Measurements from ENCODE around the gene ALX3. TPM values are rescaled to one million over a fixed set of nuclear protein-coding genes. Genes with fewer than 3 reads are reported as not detected.

ALX3 gene
- not detected for total RNA-seq
- polyA plus RNA-seq = under 1 TPM in 1 of 2 donors, not detected in 1; 0.04 TPM
- long read RNA-seq, donor 1 = 0 reads
- long read RNA-seq, donor 2 = 0 reads
- long read RNA-seq, donor 3 = 0 reads

DNA sequence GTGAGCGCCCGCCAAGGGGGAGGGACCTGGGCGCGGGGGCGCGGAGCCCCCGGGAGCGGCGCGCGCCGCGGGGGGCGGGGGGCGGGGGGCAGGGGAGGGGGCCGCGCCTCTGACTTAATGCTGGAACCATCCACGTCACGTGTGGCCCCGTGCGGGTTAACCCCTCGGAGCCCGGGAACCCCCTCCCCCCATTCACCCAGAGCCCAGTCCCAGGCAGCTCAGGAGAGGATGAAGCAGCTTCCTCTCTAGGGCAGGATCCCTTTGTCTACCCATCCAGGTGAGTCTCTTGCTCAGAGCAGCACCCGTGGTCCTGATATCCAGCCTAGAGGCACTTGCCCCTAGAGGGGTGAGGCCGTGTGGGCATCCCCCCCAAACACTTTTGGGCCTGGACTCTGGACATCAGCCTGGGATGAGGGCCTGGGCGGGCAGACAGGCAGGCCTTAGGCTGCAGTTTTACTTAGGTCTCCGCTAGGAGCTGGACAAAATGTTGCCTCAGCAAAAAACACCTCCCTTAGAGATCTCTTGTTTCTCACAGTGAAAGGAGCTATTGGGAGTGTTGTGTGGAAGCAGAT is at the start of gene ALX3:
Gene ALX3 (minus strand): TSS at position 2 of the 572 bp plus-strand sequence. CDS start 60 bp downstream, outside the sequence.
- Histone ChIP-seq H3K9me3 (no peaks in the 10 kb centered on the region), H3K27me3 (peaks cover 35 to 90% (median 77%) of the 10 kb centered on the region in 7 donors), H3K27ac (no peak within 1 kb of the TSS), H3K4me3 (peak within 1 kb of the TSS in 9 of 10 donors; percentile 3 to 42 (median 29)), H3K36me3 (no peaks in the 10 kb centered on the region), H3K4me1 (peaks cover 0 to 33% (median 27%) of the 10 kb centered on the region in 9 donors)
- no peak for DNase-seq
- no peak for ATAC-seq
- intact Hi-C loops (cut with DNase I) = no loop called here
- TF ChIP-seq, protein P1, sequence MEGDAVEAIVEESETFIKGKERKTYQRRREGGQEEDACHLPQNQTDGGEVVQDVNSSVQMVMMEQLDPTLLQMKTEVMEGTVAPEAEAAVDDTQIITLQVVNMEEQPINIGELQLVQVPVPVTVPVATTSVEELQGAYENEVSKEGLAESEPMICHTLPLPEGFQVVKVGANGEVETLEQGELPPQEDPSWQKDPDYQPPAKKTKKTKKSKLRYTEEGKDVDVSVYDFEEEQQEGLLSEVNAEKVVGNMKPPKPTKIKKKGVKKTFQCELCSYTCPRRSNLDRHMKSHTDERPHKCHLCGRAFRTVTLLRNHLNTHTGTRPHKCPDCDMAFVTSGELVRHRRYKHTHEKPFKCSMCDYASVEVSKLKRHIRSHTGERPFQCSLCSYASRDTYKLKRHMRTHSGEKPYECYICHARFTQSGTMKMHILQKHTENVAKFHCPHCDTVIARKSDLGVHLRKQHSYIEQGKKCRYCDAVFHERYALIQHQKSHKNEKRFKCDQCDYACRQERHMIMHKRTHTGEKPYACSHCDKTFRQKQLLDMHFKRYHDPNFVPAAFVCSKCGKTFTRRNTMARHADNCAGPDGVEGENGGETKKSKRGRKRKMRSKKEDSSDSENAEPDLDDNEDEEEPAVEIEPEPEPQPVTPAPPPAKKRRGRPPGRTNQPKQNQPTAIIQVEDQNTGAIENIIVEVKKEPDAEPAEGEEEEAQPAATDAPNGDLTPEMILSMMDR (IDR thresholded peaks at IDR 0.05) = no peak
- 12 to 21% methylated on average over 12 to 27 of the region's 27 CpGs for WGBS, 2 donors

DNA sequence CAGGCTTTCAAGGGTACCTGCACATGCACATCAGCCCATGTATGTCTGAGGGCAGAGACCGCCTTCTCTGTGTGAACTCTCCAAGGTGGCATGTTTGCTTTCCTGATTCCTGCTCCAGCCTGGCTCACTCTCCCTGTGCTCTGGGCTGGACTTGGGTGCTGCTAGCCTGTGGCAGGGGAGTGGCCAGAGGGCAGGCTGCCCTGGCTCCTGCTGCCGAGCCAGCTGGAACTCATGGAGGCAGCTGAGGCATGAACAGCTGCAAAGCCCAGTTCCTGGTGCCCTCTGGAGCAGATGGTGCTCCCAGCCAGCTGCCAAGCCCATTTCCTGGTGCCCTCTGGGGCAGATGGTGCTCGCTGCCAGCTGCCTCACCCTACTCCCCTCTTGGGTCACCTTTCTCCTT is 49.4 kb upstream of the ALX3 start:
- 83 to 90% methylated on average over 2 to 3 of the region's 3 CpGs for WGBS, 2 donors
- DNase-seq (no peak), ATAC-seq (no peak)
- peaks cover 0 to 17% (median 9%) of the 10 kb centered on the region in 7 donors for H3K27me3 ChIP-seq
- H3K4me3 ChIP-seq = no peak overlapping the region
- no peaks in the 10 kb centered on the region for H3K36me3 ChIP-seq
- no peaks in the 10 kb centered on the region for H3K4me1 ChIP-seq
- intact Hi-C loops (cut with DNase I) = loop anchor here in 1 of 10 donors (5.0 kb wide), 1 partner anchor 63 kb away; no protein-coding TSS in a partner anchor
- no peak overlapping the region for H3K27ac ChIP-seq
- peaks cover 0 to 13% (median 0%) of the 10 kb centered on the region in 11 donors for H3K9me3 ChIP-seq
- TF ChIP-seq, protein P1 (IDR thresholded peaks at IDR 0.05) = no peak

DNA sequence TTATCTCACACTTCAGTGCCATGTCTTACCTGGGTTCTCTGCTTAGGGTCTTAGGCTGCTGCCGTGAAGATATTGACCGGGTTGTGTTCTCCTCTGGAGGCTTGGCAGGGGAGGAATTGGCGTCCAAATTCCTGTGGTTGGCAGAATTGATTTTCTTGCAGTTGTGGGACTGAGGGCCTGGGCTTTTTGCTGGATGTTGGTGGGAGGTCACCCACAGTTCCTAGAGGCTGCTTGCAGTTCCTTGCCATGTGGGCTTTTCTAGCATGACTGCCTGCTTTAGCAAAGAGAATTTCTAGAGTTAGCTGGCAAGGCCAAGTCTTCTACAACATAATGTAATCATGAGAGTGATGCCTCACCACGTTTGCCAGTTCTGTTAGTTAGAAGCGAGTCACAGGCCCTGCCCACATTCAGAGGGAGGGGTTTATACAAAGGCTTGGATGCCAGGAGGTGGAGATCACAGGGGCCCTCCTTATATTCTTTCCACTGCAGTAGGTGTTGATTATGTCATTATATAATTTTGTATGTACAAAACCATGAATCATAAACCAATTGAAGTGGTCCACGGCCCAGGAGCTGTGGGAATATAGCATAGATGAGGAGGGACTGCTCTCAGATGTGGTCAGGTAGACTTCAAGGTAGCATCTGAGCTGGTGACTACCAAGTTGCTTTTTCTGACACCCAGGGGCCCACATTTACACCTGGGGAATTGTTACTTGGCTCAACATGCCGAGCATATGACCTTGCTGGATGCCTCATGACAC is 48.3 kb upstream of the ALX3 start:
- intact Hi-C loops (cut with DNase I) = loop anchor here in 1 of 10 donors (5.0 kb wide), 1 partner anchor 62 kb away; no protein-coding TSS in a partner anchor
- Histone ChIP-seq H3K9me3 (peaks cover 0 to 5% (median 0%) of the 10 kb centered on the region in 11 donors), H3K27ac (no peak overlapping the region), H3K4me3 (no peak overlapping the region), H3K36me3 (no peaks in the 10 kb centered on the region), H3K27me3 (peaks cover 0 to 21% (median 9%) of the 10 kb centered on the region in 7 donors), H3K4me1 (no peaks in the 10 kb centered on the region)
- TF ChIP-seq, protein P1 (IDR thresholded peaks at IDR 0.05) = no peak
- whole genome bisulfite sequencing, 2 donors = 75 to 78% methylated on average over 7 of the region's 7 CpGs
- DNase-seq (no peak), ATAC-seq (no peak)

DNA sequence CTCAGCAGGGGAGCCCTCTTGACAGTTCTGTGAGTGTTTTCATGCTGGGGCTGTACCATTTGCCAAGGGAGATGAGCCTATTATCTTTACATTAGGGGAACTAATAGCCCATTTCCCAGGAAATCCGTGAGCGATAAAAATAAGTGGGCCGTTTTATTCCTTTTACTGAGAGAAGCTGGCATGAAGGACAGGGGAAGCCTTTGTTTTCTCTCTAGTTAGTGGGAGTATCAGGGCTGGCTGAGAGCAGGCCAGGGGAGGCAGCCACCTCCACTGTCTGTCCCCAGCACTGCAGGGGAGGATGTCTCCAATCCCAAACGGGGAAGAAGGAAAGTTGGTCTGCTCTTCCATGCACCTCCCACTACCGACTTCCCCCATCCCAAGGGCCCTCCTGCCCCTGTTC is 44.3 kb upstream of the ALX3 start:
- Histone ChIP-seq H3K27me3 (peaks cover 0 to 33% (median 15%) of the 10 kb centered on the region in 7 donors), H3K4me3 (no peak overlapping the region), H3K9me3 (no peaks in the 10 kb centered on the region), H3K4me1 (no peaks in the 10 kb centered on the region), H3K36me3 (no peaks in the 10 kb centered on the region), H3K27ac (no peak overlapping the region)
- DNase-seq (no peak), ATAC-seq (no peak)
- 53% methylated on average over 5 of the region's 5 CpGs for WGBS, 2 donors
- intact Hi-C loops (cut with DNase I) = loop anchor here in 2 of 10 donors (5.0 kb wide), 2 partner anchors 57 to 62 kb away; no protein-coding TSS in a partner anchor
- TF ChIP-seq, protein P1 (IDR thresholded peaks at IDR 0.05) = no peak

All from heart right ventricle (tissue), 16 donors.